GM12892 (cell line): ENCODE results near the gene NGEF.
A peak's percentile ranks its signal among the peaks of the same experiment; 100 is the strongest.

Source experiments
- DNase-seq: peaks from one replicate; pipeline ENCODE4 v3.0.0; 2011; ENCODE audit not compliant: insufficient read length
- FAIRE-seq: peaks from 2 replicates; lab custom pipeline; 2011; peaks lifted over from hg19 to GRCh38; lab: Jason Lieb, UNC
- POLR2A ChIP-seq: IDR thresholded peaks from 2 replicates; pipeline ENCODE4 v1.6.1; 2011; ENCODE audit warnings: low read depth, low read length, control low read depth
- POLR2AphosphoS5 ChIP-seq: IDR thresholded peaks from 2 replicates; pipeline ENCODE4 v1.6.1; 2011; ENCODE audit warnings: low read depth, low read length, control low read depth
- TAF1 ChIP-seq: IDR thresholded peaks from 2 replicates; pipeline ENCODE4 v1.6.1; 2011; ENCODE audit warnings: low read depth, mild to moderate bottlenecking, control low read depth, low read length, borderline replicate concordance

Gene NGEF

DNA sequence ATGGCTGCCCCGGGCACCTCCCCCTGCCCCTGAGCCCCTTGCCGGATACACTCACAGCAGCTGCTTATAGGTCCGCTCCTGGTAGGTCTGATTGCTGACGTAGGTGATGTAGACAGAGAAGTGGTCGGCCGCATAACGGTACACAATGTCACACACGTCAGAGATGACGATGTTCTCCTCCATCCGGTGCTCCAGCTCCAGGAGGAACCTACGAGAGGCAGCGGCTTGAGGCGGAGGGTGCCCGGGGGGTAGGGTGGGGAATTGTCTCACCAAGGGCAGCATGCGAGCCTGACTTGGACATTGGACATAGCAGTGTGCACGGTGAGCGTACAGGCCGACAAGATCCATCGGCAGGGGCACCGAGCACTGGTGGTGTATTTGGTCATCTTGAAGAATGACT is 120.2 kb downstream of the NGEF start:
- DNase-seq: peak; percentile 3
- TF ChIP-seq POLR2A (no peak), TAF1 (no peak), POLR2AphosphoS5 (no peak)
- no peak for FAIRE-seq

DNA sequence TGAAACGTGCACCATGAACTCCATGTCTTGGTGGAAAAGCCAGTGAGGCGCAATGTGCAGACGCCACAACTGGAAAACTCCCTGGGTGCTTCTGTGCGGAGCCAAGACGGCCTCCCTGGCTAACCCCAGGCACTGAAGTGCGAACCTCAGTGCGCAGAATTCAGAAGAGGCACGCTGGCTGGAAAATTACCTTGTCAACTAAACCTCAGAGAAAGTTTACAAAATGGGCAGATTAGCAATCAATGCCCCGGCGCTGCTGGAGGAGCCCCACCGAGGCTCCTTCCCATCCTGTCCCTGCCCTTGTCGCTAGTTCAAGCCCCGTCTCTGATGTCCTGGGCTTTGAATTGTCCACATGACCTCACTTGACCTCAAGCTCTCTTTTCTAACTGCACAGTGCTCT is 120.8 kb downstream of the NGEF start:
- TF ChIP-seq POLR2AphosphoS5: no peak
- TF ChIP-seq POLR2A: no peak
- TF ChIP-seq TAF1: no peak
- DNase-seq (peak; percentile 10), FAIRE-seq (no peak)

DNA sequence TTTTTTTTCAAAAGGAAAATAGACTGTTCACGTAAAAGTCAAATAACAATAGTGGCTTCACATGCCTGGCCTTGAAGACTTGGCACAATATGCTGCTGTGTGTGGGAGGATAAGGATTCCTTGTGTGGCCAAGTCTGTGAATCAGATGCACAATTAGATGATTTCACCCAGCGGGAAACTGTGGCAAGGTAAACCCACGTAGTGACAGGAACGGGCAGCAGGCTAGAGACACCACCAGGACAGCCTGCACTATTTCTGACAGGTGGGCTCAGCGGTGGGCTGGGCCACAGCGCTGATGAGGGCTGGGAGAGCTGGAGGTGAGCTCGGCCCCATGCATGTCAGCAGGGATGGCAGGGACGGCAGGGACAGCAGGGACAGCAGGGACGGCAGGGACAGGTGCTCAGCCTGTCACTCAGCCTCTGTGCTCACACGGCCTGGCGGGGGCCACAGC is 121.4 kb downstream of the NGEF start:
- TF ChIP-seq POLR2A (no peak), POLR2AphosphoS5 (no peak), TAF1 (no peak)
- FAIRE-seq: no peak
- DNase-seq: peak; percentile 1

DNA sequence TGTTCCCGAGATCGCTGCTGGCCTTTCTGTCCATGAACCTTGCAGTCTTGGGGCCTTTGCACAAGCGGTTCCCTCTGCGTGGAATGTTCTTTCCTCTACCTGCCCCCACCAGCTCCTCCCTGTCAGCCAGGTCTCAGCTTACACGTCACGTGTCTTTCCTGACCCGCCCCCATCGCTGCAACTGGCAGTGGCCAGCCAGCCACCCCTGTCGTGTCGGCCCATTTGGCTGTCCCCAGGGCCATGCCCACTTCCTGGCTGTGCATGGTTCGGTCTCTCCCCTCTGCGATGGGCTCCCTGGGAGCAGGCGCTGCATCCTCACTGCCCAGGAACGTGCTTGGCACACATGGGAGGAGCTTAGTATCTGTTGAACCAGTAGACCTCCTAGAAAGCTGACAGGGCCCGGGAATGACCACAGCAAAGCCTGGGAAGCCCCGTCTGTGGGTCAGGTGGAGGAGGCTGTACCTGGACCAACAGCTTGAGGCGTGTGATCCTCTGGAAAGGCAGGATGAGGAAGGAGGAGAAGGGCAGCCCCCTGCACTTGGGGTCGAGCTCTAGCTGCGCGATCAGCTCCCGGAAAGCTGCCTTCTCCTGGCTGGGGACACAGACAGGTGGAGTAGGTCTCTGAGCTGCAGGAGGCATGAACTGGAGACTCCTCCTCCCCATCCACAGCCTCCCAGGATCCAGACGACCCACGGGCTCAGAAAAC is 122.0 kb downstream of the NGEF start:
- FAIRE-seq: no peak
- peak; percentile 15 for DNase-seq

GRCh38 chr2:232890536-232890895 is 122.5 kb downstream of the NGEF start:
- FAIRE-seq (no peak), DNase-seq (peak; percentile 1)

More for the DNA sequence above, 122.0 kb downstream of the NGEF start:
- no peak for TF ChIP-seq POLR2A
- TF ChIP-seq POLR2AphosphoS5: no peak
- TF ChIP-seq TAF1: no peak

DNA sequence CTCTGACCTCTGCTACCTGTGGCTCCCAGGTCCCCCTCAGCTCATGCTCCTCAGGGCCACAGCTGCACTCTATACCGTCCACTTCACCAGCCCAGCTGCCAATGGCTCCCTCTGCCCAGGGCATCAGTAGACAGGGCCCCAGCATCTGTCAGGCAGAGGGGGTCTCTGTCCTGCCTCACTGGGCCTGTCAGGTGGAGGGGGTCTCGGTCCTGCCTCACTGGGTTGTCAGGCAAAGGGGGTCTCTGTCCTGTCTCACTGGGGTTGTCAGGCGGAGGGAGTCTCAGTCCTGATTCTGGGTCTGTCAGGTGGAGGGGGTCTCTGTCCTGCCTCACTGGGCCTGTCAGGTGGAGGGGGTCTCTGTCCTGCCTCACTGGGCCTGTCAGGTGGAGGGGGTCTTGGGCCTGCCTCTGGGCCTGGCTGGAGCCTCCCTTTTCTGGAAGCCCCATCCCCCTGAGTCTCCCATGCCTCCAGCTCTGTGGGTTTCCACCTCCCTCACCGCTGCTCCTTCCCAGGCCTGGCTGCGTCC is 123.1 kb downstream of the NGEF start:
- peak; percentile 2 for DNase-seq
- no peak for FAIRE-seq
- TF ChIP-seq POLR2AphosphoS5: no peak
- no peak for TF ChIP-seq POLR2A

More at GRCh38 chr2:232890536-232890895, 122.5 kb downstream of the NGEF start:
- TF ChIP-seq TAF1: no peak
- TF ChIP-seq POLR2AphosphoS5: no peak
- TF ChIP-seq POLR2A: no peak

- FAIRE-seq (no peak), DNase-seq (peak; percentile 6)
- TF ChIP-seq TAF1: no peak
- TF ChIP-seq POLR2AphosphoS5: no peak
- no peak for TF ChIP-seq POLR2A
Observed at GRCh38 chr2:232888839-232889529, 124.1 kb downstream of the NGEF start.

DNA sequence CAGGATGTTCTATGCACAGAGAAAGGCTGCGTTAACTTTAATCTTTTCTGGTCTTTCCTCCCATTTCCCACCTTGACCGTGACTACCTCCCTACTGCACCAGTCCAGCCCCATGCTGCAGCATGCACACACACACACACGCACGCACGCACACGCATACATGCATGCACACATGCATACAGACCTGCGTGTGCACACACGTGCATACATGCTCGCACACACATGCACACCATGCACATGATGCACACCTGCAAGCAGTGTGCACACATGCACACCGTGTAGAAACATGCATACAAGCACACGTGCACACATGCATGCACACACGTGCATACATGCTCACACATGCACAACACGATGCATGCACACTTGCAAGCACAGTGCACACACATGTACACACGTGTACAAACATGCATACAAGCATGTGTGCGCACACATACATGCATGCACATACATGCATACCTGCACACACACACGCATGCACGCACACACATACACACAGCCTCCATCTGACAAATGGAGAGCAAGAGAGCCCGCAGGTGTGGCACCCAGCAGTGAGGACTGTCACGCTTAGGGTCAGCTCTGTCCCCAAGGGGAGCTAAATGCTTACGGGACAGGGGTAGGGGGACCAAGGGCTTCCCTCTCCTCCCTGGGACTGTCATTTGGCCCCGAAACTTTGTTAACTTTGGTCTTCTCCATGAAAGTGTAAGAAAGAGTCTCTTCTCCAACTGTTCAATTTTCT is 124.8 kb downstream of the NGEF start:
- no peak for TF ChIP-seq POLR2A
- TF ChIP-seq POLR2AphosphoS5: no peak
- TF ChIP-seq TAF1: no peak
- no peak for FAIRE-seq
- peak; percentile 0 for DNase-seq

DNA sequence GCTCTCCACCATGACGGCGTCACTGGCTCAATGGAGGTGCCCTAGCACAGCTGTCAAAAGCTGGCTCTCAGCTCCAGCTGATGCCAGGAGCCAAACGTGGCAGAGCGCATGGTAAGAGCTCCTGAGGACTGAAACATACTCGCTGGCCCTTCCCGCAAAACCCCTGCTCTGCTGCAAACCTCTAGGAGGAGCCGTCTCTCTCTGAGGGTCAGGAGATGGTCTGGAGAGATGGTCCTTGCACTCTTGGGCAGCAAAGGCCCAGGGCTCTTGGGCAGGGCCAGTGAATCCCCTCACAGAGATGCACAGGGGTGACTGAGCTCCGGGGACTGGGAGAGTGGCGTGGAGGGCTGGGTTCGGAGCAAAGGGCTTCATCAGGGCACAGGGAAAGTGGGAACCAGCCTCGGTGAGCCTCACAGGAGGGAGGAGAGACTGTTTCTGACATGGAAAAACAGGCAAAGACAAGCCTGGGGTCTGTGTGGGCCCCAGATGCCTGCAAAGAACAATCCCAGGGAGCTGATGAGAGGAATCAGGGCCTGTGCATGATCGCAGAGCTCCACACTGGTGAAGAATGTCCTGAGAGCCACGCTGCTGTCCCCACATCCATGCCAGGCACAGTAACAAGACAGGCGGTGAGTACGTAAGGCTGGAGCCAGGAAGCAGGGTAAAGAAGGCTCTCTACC is 125.7 kb downstream of the NGEF start:
- TF ChIP-seq POLR2A (no peak), TAF1 (no peak), POLR2AphosphoS5 (no peak)
- FAIRE-seq (no peak), DNase-seq (peak; percentile 12)

- peak; percentile 0 for DNase-seq
- FAIRE-seq: no peak
- TF ChIP-seq POLR2AphosphoS5: no peak
- no peak for TF ChIP-seq POLR2A
- TF ChIP-seq TAF1: no peak
Observed at GRCh38 chr2:232886632-232887031, 126.4 kb downstream of the NGEF start.

DNA sequence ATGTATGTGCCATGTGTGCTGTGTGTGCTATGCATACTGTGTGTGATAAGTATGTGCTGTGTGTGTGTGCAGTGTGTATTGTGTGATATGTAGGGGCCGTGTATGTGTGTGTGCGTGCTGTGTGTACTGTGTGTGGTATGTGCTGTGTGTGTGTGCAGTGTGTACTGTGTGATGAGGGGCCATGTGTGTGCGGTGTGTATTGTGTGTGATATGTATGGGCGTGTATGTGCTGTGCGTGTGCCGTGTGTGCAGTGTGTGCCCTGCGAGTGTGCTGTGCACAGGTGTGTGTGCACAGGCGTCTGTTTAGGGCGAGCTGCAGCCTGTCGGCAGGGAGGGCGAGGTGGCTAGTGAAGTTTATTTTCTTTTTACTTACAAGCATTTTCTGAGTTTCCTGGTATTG is 126.9 kb downstream of the NGEF start:
- TF ChIP-seq POLR2A: no peak
- no peak for TF ChIP-seq POLR2AphosphoS5
- no peak for TF ChIP-seq TAF1
- DNase-seq (peak; percentile 2), FAIRE-seq (no peak)
